ENCODE measurements around the gene PRDM16.

The PRDM16 gene

GRCh38 chr1:3434406-3435110, 365.6 kb downstream of the PRDM16 start:
- ChIA-PET POLR2A (no interaction called here), CTCF (interaction anchor here (1.0 kb wide), 1 partner anchor 18 kb away, joined by 3 read pairs; no protein-coding TSS in a partner anchor)
- no peak for TF ChIP-seq ZNF692 (tag by site-specific recombination; IDR thresholded peaks at IDR 0.05)
- no peak for TF ChIP-seq YY2 (tag by site-specific recombination; IDR thresholded peaks at IDR 0.05)
- no peak for TF ChIP-seq ZBTB7A (tag by site-specific recombination; IDR thresholded peaks at IDR 0.05; ENCODE audit: low read depth)
- TF ChIP-seq GLI2 (tag by site-specific recombination; IDR thresholded peaks at IDR 0.05; ENCODE audit: borderline replicate concordance, low read depth) = no peak
- no peak for TF ChIP-seq ZBTB1 (tag by site-specific recombination; IDR thresholded peaks at IDR 0.05)
- TF ChIP-seq ZNF658 (tag by site-specific recombination; IDR thresholded peaks at IDR 0.05) = no peak
- TF ChIP-seq ZSCAN4 (tag by site-specific recombination; IDR thresholded peaks at IDR 0.05) = no peak
- TF ChIP-seq YY1 (tag by site-specific recombination; IDR thresholded peaks at IDR 0.05) = no peak
- TF ChIP-seq ZNF138 (tag by site-specific recombination; IDR thresholded peaks at IDR 0.05; ENCODE audit: borderline replicate concordance) = no peak
- TF ChIP-seq ZBTB11 (tag by site-specific recombination; conservative IDR thresholded peaks at IDR 0.05; ENCODE audit: low read depth) = no peak
- TF ChIP-seq SALL2 (tag by site-specific recombination; IDR thresholded peaks at IDR 0.05; ENCODE audit: borderline replicate concordance) = no peak
- Histone ChIP-seq H3K27ac (ENCODE audit: extremely low read depth, low read depth, low read length) (no peak overlapping the region), H3K36me3 (ENCODE audit: control insufficient read depth in 2 of 2, insufficient read depth in 1 of 2, low read length in 2 of 2) (peaks cover 0 to 15% of the 10 kb centered on the region in 2 experiments; a peak in 1 of 3 replicates), H3K4me3 (ENCODE audit: low read depth, low read length) (no peak overlapping the region), H3K4me1 (ENCODE audit: control insufficient read depth, insufficient read depth, low read length) (no peaks in the 10 kb centered on the region), H3K9me3 (ENCODE audit: control insufficient read depth, insufficient read depth, low read depth, low read length) (no peaks in the 10 kb centered on the region)

GRCh38 chr1:3435666-3436065, 366.7 kb downstream of the PRDM16 start:
- ChIA-PET POLR2A (no interaction called here), CTCF (no interaction called here)

More at GRCh38 chr1:3435666-3436065, 366.7 kb downstream of the PRDM16 start:
- Histone ChIP-seq H3K27ac (ENCODE audit: extremely low read depth, low read depth, low read length) (no peak overlapping the region), H3K36me3 (ENCODE audit: control insufficient read depth in 2 of 2, insufficient read depth in 1 of 2, low read length in 2 of 2) (peaks cover 0 to 13% of the 10 kb centered on the region in 2 experiments; a peak in 1 of 3 replicates), H3K4me1 (ENCODE audit: control insufficient read depth, insufficient read depth, low read length) (no peaks in the 10 kb centered on the region), H3K9me3 (ENCODE audit: control insufficient read depth, insufficient read depth, low read depth, low read length) (no peaks in the 10 kb centered on the region), H3K4me3 (ENCODE audit: low read depth, low read length) (no peak overlapping the region)
- no peak for TF ChIP-seq WT1 (tag by site-specific recombination; IDR thresholded peaks at IDR 0.05)
- TF ChIP-seq ZFP37 (tag by site-specific recombination; IDR thresholded peaks at IDR 0.05) = no peak
- no peak for TF ChIP-seq ZNF114 (tag by site-specific recombination; IDR thresholded peaks at IDR 0.05)
- no peak for TF ChIP-seq ZNF133 (tag by site-specific recombination; IDR thresholded peaks at IDR 0.05)
- no peak for TF ChIP-seq ZNF626 (tag by site-specific recombination; IDR thresholded peaks at IDR 0.05)
- no peak for TF ChIP-seq REPIN1 (tag by site-specific recombination; IDR thresholded peaks at IDR 0.05; ENCODE audit: low read depth)
- TF ChIP-seq ZNF645 (tag by site-specific recombination; IDR thresholded peaks at IDR 0.05) = no peak
- no peak for TF ChIP-seq ZNF571 (tag by site-specific recombination; IDR thresholded peaks at IDR 0.05)
- TF ChIP-seq BCL11A (tag by site-specific recombination; IDR thresholded peaks at IDR 0.05; ENCODE audit: low read depth) = no peak
